ENCODE measurements around the gene NOTCH1.

The NOTCH1 gene

GRCh38 chr9:136539427-136540421 lies 6.1 kb downstream of the NOTCH1 start:
- CTCF ChIA-PET, result interaction anchor here (0.8 to 2.8 kb wide), 4 partner anchors 9 to 100 kb away, joined by 3 to 12 read pairs (median 7); no protein-coding TSS in a partner anchor
- peaks cover 77% of the 10 kb centered on the region for H3K4me1 Mint-ChIP-seq
- no peaks in the 10 kb centered on the region for H3K27me3 Mint-ChIP-seq
- H3K4me3 Mint-ChIP-seq, result peak overlapping the region; percentile 76
- DNase-seq, result peak; percentile 98
- H3K9me3 Mint-ChIP-seq, result no peaks in the 10 kb centered on the region
- peak overlapping the region; percentile 100 for H3K27ac Mint-ChIP-seq
- peaks cover 31% of the 10 kb centered on the region for H3K36me3 Mint-ChIP-seq

GRCh38 chr9:136538599-136539426 lies 7.0 kb downstream of the NOTCH1 start:
- DNase-seq, result peak; percentile 76

DNA sequence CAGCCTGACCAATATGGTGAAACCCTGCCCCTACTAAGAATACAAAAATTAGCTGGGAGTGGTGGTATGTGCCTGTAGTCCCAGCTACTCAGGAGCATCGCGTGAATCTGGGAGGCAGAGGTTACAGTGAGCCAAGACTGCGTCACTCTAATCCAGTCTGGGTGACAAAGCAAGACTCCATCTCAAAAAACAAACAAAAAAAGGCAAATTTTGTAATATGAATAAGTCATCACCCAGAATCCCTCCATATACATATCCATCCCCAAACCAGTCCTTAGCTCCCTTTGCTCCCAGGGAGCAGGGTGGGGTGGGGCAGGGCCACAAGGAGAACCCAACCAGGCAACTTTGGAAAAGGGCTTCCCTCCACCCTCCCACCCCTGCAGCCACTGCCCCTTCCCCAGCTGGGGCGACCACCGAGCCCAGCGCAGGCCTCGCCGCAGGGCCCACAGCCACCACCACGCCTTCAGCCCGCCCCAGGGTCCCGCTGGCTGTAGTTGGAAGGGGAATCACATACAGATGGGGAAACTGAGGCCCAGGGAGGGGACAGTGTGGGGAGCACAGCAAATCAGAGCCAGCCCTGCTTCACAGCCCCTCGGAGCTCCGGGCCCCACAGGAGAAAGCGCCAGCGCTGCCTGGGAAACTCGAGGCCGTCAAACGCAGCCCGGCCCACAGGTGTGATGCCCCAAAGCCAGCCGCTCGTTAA lies 7.8 kb downstream of the NOTCH1 start:
- DNase-seq, result no peak
- H3K36me3 Mint-ChIP-seq, result peaks cover 33% of the 10 kb centered on the region
- CTCF ChIA-PET, result interaction anchor here (0.6 to 2.8 kb wide), 5 partner anchors 46 to 550 kb away, joined by 3 to 12 read pairs (median 5); no protein-coding TSS in a partner anchor
- H3K4me1 Mint-ChIP-seq, result peaks cover 79% of the 10 kb centered on the region
- no peaks in the 10 kb centered on the region for H3K27me3 Mint-ChIP-seq
- peak overlapping the region; percentile 100 for H3K27ac Mint-ChIP-seq
- H3K9me3 Mint-ChIP-seq, result no peaks in the 10 kb centered on the region
- H3K4me3 Mint-ChIP-seq, result peak overlapping the region; percentile 76

More at GRCh38 chr9:136538599-136539426, 7.0 kb downstream of the NOTCH1 start:
- Mint-ChIP-seq H3K4me1 (peaks cover 77% of the 10 kb centered on the region), H3K27me3 (no peaks in the 10 kb centered on the region), H3K9me3 (no peaks in the 10 kb centered on the region), H3K36me3 (peaks cover 35% of the 10 kb centered on the region), H3K27ac (peak overlapping the region; percentile 100), H3K4me3 (peak overlapping the region; percentile 76)
- CTCF ChIA-PET, result interaction anchor here (0.6 to 2.8 kb wide), 6 partner anchors 47 to 550 kb away, joined by 3 to 12 read pairs (median 4); no protein-coding TSS in a partner anchor

GRCh38 chr9:136537411-136537810 lies 8.4 kb downstream of the NOTCH1 start:
- CTCF ChIA-PET, result interaction anchor here (2.8 kb wide), 1 partner anchor 49 kb away, joined by 12 read pairs; no protein-coding TSS in a partner anchor
- Mint-ChIP-seq H3K27ac (peak overlapping the region; percentile 100), H3K36me3 (peaks cover 28% of the 10 kb centered on the region), H3K9me3 (no peaks in the 10 kb centered on the region), H3K4me1 (peaks cover 80% of the 10 kb centered on the region), H3K27me3 (peaks cover under 1% of the 10 kb centered on the region), H3K4me3 (peak overlapping the region; percentile 76)
- no peak for DNase-seq

DNA sequence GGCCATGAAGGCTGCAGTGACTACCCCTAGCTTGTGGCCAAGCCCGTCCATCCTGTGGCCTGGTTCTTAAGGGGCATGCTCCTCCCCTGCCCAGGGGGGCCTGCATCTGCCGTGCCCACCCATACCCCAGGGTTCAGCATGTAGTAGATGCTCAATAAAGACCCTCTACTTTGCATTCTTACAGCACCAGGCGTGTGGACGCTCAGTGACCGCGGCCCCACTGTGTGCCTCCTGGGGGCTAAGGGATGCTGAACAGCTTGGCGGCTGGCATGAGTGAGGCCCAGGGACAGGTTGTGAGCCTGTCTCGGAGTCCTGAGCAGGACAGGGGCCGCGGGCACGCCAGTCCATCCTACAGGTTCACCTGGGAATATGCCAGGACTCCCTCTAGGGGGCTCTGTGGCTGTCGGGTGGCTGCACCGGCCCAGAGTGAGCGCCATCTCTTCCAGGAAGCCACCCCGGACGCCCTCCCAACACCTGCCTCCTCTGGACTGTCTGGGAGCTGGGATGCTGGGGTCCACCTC lies 9.1 kb downstream of the NOTCH1 start:
- Mint-ChIP-seq H3K4me3 (peak overlapping the region; percentile 48), H3K4me1 (peaks cover 80% of the 10 kb centered on the region), H3K9me3 (no peaks in the 10 kb centered on the region), H3K36me3 (peaks cover 26% of the 10 kb centered on the region), H3K27me3 (peaks cover 3% of the 10 kb centered on the region), H3K27ac (peak overlapping the region; percentile 100)
- CTCF ChIA-PET, result no interaction called here
- DNase-seq, result no peak

GRCh38 chr9:136536051-136536720 lies 9.7 kb downstream of the NOTCH1 start:
- peak overlapping the region; percentile 28 for H3K27ac Mint-ChIP-seq
- no peak for DNase-seq
- H3K4me1 Mint-ChIP-seq, result peaks cover 83% of the 10 kb centered on the region
- H3K36me3 Mint-ChIP-seq, result peaks cover 25% of the 10 kb centered on the region
- H3K4me3 Mint-ChIP-seq, result no peak overlapping the region
- peaks cover 3% of the 10 kb centered on the region for H3K27me3 Mint-ChIP-seq
- CTCF ChIA-PET, result no interaction called here
- no peaks in the 10 kb centered on the region for H3K9me3 Mint-ChIP-seq

GRCh38 chr9:136535070-136535469 lies 10.8 kb downstream of the NOTCH1 start:
- CTCF ChIA-PET, result no interaction called here
- H3K36me3 Mint-ChIP-seq, result peaks cover 21% of the 10 kb centered on the region
- no peak for DNase-seq
- no peaks in the 10 kb centered on the region for H3K9me3 Mint-ChIP-seq
- no peak overlapping the region for H3K4me3 Mint-ChIP-seq
- H3K27ac Mint-ChIP-seq, result no peak overlapping the region
- H3K27me3 Mint-ChIP-seq, result peaks cover 3% of the 10 kb centered on the region
- H3K4me1 Mint-ChIP-seq, result peaks cover 83% of the 10 kb centered on the region

- Mint-ChIP-seq H3K4me3 (peak overlapping the region; percentile 66), H3K27ac (peak overlapping the region; percentile 94), H3K4me1 (peaks cover 76% of the 10 kb centered on the region), H3K36me3 (peaks cover 20% of the 10 kb centered on the region), H3K9me3 (no peaks in the 10 kb centered on the region), H3K27me3 (peaks cover 3% of the 10 kb centered on the region)
- no peak for DNase-seq
- CTCF ChIA-PET, result interaction anchor here (2.0 kb wide), 1 partner anchor 43 kb away, joined by 5 read pairs; no protein-coding TSS in a partner anchor
Observed at GRCh38 chr9:136534366-136534765, 11.5 kb downstream of the NOTCH1 start.

GRCh38 chr9:136533775-136534157 lies 12.1 kb downstream of the NOTCH1 start:
- DNase-seq, result peak; percentile 84
- Mint-ChIP-seq H3K4me3 (peak overlapping the region; percentile 66), H3K36me3 (peaks cover 20% of the 10 kb centered on the region), H3K27ac (peak overlapping the region; percentile 94), H3K27me3 (peaks cover 3% of the 10 kb centered on the region), H3K9me3 (no peaks in the 10 kb centered on the region), H3K4me1 (peaks cover 73% of the 10 kb centered on the region)
- CTCF ChIA-PET, result interaction anchor here (0.7 to 2.0 kb wide), 4 partner anchors 10 to 49 kb away, joined by 3 to 5 read pairs (median 4); no protein-coding TSS in a partner anchor

DNA sequence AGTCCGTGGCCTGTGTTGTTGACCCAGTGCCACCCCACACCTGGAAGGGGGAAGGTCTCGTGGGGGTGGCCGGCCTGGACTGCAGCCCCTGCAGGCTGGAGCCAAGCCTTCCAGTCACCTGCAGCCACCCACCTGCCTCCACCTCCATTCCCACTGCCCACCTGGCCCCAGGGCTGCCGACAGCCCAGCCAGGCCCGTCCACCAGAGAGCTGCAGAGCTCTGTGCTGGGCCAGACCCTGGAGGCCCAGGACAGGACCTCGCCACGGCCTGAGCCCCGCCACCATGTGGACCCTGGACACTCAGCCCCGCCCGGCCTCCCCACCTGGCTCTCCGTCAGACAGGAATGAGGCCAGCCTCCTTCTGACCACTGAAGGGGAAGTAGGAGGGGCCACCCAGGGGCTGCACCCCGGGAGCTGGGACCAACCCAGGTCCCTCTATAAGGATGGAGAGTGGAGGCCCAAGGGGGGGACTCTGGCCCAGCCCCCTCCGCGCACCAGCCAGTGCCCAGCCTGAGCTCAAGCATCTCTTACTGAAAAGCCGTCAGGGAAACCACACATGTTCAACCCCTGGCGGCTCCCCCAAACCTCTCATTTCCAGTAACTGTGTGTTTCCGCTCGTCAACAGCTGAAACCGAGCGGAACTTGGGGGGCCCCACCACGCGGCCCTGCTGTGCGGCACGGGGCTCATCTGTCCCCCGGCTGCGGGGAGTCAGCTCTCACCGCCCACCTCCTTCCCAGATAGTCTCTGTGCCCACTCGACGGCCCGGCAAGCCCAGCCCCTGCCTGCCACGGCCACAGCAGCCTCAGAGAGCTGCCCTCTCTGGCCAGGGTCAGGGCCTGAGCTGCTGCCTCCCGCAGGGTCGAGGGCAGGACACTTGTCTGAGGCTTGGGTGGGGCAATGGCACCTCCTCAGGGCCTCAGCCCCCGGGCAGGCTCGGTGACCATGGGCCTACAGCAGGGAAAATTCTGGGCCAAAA lies 12.8 kb downstream of the NOTCH1 start:
- peaks cover 3% of the 10 kb centered on the region for H3K27me3 Mint-ChIP-seq
- CTCF ChIA-PET, result interaction anchor here (0.7 to 2.0 kb wide), 6 partner anchors 11 to 99 kb away, joined by 3 to 5 read pairs (median 3); no protein-coding TSS in a partner anchor
- peak overlapping the region; percentile 94 for H3K27ac Mint-ChIP-seq
- no peaks in the 10 kb centered on the region for H3K9me3 Mint-ChIP-seq
- DNase-seq, result peak; percentile 80
- H3K4me1 Mint-ChIP-seq, result peaks cover 69% of the 10 kb centered on the region
- H3K36me3 Mint-ChIP-seq, result peaks cover 18% of the 10 kb centered on the region
- H3K4me3 Mint-ChIP-seq, result peak overlapping the region; percentile 66

GRCh38 chr9:136531904-136532798 lies 13.7 kb downstream of the NOTCH1 start:
- CTCF ChIA-PET, result interaction anchor here (0.9 to 2.0 kb wide), 4 partner anchors 41 to 100 kb away, joined by 3 to 5 read pairs (median 3); no protein-coding TSS in a partner anchor
- Mint-ChIP-seq H3K4me1 (peaks cover 63% of the 10 kb centered on the region), H3K9me3 (no peaks in the 10 kb centered on the region), H3K27ac (peak overlapping the region; percentile 78), H3K36me3 (peaks cover 16% of the 10 kb centered on the region), H3K4me3 (peak overlapping the region; percentile 38), H3K27me3 (peaks cover 3% of the 10 kb centered on the region)
- no peak for DNase-seq
